Uterus (tissue), 4 donors: ENCODE measurements around the gene PSAP. TPM values are rescaled to one million over a fixed set of nuclear protein-coding genes. Genes with fewer than 3 reads are reported as not detected.

Experiments used
- DNase-seq, 2 donors: peaks; one replicate each; pipeline ENCODE4 v3.0.0-alpha.2; 2019 to 2020
- H3K27ac ChIP-seq, 2 donors: fragments of 200-600 bp; sonication (generic); 1 replicate in 1 of 2; 2 replicates in 1 of 2; pipeline ENCODE4 v1.5.1; 2016 to 2018
- H3K27me3 ChIP-seq, 2 donors: fragments of 200-600 bp; sonication (generic); one replicate each; pipeline ENCODE4 v1.5.1; 2018 to 2019; ENCODE audit warnings: control low read depth in 1 of 2
- H3K36me3 ChIP-seq, 2 donors: fragments of 200-600 bp; sonication (generic); one replicate each; pipeline ENCODE4 v1.5.1; 2019; ENCODE audit warnings: control low read depth in 1 of 2
- H3K4me1 ChIP-seq, 2 donors: fragments of 200-600 bp; sonication (generic); one replicate each; pipeline ENCODE4 v1.5.1; 2018 to 2019; ENCODE audit warnings: control low read depth in 1 of 2
- H3K4me3 ChIP-seq, 2 donors: fragments of 200-600 bp; sonication (generic); 1 replicate in 1 of 2; 2 replicates in 1 of 2; pipeline ENCODE4 v1.5.1; 2018 to 2019; ENCODE audit warnings: mild to moderate bottlenecking in 1 of 2
- H3K9me3 ChIP-seq, 2 donors: fragments of 200-600 bp; sonication (generic); one replicate each; pipeline ENCODE4 v1.5.1; 2019; ENCODE audit warnings: control low read depth in 1 of 2
- CTCF ChIP-seq, 4 experiments: fragments of 200-600 bp in 2 of 4; fragments of 450-650 bp in 2 of 4; sonication (generic) in 2 of 4; IDR thresholded peaks; one replicate each; pipeline ENCODE4 v1.5.1; 2016 to 2019; ENCODE audit warnings: antibody characterized with exemption in 4 of 4, mild to moderate bottlenecking in 2 of 4, moderate library complexity in 1 of 4
- POLR2A ChIP-seq, 2 donors: fragments of 450-650 bp; IDR thresholded peaks; one replicate each; pipeline ENCODE4 v1.6.1; 2016; ENCODE audit warnings: antibody characterized with exemption in 2 of 2, mild to moderate bottlenecking in 1 of 2, moderate library complexity in 1 of 2
- intact Hi-C: fragments of 100-400 bp; cut with DNase I; formaldehyde crosslinking; loops from one replicate; pipeline ENCODE4 v1.15.1; 2023; ENCODE audit warnings: low total_unique reads
- total RNA-seq, 4 donors: library from RNA; depleted of rRNA in 3 of 4; stranded (reverse); fragments of >200 nt in 3 of 4; gene quantifications; one replicate each; pipeline versions ENCODE4 v1.1.0 to v1.2.4, GENCODE V29; 2014 to 2023
- donor health status: DM: yes; HTN: yes; CAD: no.

Gene PSAP
- total RNA-seq, 4 donors from 2014 or later: 603 to 903 (median 759) TPM

- no peak for DNase-seq
- no peak for TF ChIP-seq CTCF (IDR thresholded peaks at IDR 0.05)
- no peak for TF ChIP-seq POLR2A (IDR thresholded peaks at IDR 0.05)
- intact Hi-C loops: loop anchor here (10.0 kb wide), 1 partner anchor 60 kb away; no protein-coding TSS in a partner anchor
- Histone ChIP-seq H3K4me3 (no peak overlapping the region), H3K9me3 (no peaks in the 10 kb centered on the region), H3K27me3 (no peaks in the 10 kb centered on the region), H3K4me1 (peaks cover 9 to 16% of the 10 kb centered on the region in 2 donors), H3K36me3 (no peaks in the 10 kb centered on the region), H3K27ac (peak overlapping the region; percentile 13 to 32)
These were observed 16.7 kb downstream of the PSAP start for GRCh38 chr10:71834343-71834674.

- Histone ChIP-seq H3K27me3 (no peaks in the 10 kb centered on the region), H3K4me3 (no peak overlapping the region), H3K27ac (no peak overlapping the region), H3K4me1 (peaks cover 9 to 13% of the 10 kb centered on the region in 2 donors), H3K36me3 (no peaks in the 10 kb centered on the region), H3K9me3 (no peaks in the 10 kb centered on the region)
- intact Hi-C loops: loop anchor here (10.0 kb wide), 1 partner anchor 61 kb away; no protein-coding TSS in a partner anchor
- no peak for TF ChIP-seq POLR2A (IDR thresholded peaks at IDR 0.05)
- no peak for TF ChIP-seq CTCF (IDR thresholded peaks at IDR 0.05)
- no peak for DNase-seq
These were observed 17.4 kb downstream of the PSAP start for GRCh38 chr10:71833451-71834342.

- TF ChIP-seq POLR2A (IDR thresholded peaks at IDR 0.05) (no peak), CTCF (IDR thresholded peaks at IDR 0.05) (no peak)
- intact Hi-C loops: loop anchor here (10.0 kb wide), 1 partner anchor 62 kb away; no protein-coding TSS in a partner anchor
- H3K27ac ChIP-seq: no peak overlapping the region
These were observed 18.1 kb downstream of the PSAP start for GRCh38 chr10:71832967-71833366.

GRCh38 chr10:71831646-71832552 is 19.2 kb downstream of the PSAP start:
- H3K4me3 ChIP-seq: no peak overlapping the region
- no peak for TF ChIP-seq POLR2A (IDR thresholded peaks at IDR 0.05)
- TF ChIP-seq CTCF (IDR thresholded peaks at IDR 0.05): no peak
- intact Hi-C loops: loop anchor here (10.0 kb wide), 1 partner anchor 63 kb away; no protein-coding TSS in a partner anchor
- no peaks in the 10 kb centered on the region for H3K36me3 ChIP-seq
- no peak for DNase-seq
- H3K27ac ChIP-seq: no peak overlapping the region
- no peaks in the 10 kb centered on the region for H3K9me3 ChIP-seq
- no peaks in the 10 kb centered on the region for H3K27me3 ChIP-seq
- no peaks in the 10 kb centered on the region for H3K4me1 ChIP-seq

More at GRCh38 chr10:71832967-71833366, 18.1 kb downstream of the PSAP start:
- H3K4me1 ChIP-seq: peaks cover 6% of the 10 kb centered on the region in 2 donors
- H3K4me3 ChIP-seq: no peak overlapping the region
- no peak for DNase-seq
- H3K9me3 ChIP-seq: no peaks in the 10 kb centered on the region
- no peaks in the 10 kb centered on the region for H3K27me3 ChIP-seq
- no peaks in the 10 kb centered on the region for H3K36me3 ChIP-seq
